Activated naive CD8-positive, alpha-beta T cell treated with anti-CD3 and anti-CD28 coated beads, Interleukin-2, amount 50 U/mL, for 24 hours (primary cell): Measurements from ENCODE around the gene MYL3.
A peak's percentile ranks its signal among the peaks of the same experiment; 100 is the strongest.

Experiments
- ATAC-seq: fragments of 150-1000 bp; cut with Tn5 transposase; one replicate; pipeline ENCODE4 v1.10.0; 2021
- DNase-seq: peaks from one replicate; pipeline ENCODE4 v3.0.0; 2021
- H3K27ac Mint-ChIP-seq: one replicate; pipeline ENCODE4 v1.8.0; 2021; ENCODE audit warnings: mild to moderate bottlenecking, mixed read lengths
- H3K27me3 Mint-ChIP-seq: one replicate; pipeline ENCODE4 v1.8.0; 2021; ENCODE audit warnings: mixed read lengths
- H3K36me3 Mint-ChIP-seq: one replicate; pipeline ENCODE4 v1.8.0; 2021; ENCODE audit warnings: low read depth, mixed read lengths
- H3K4me1 Mint-ChIP-seq: one replicate; pipeline ENCODE4 v1.8.0; 2021; ENCODE audit warnings: mixed read lengths
- H3K4me3 Mint-ChIP-seq: one replicate; pipeline ENCODE4 v1.8.0; 2021; ENCODE audit warnings: mild to moderate bottlenecking, moderate library complexity, mixed read lengths
- H3K9me3 Mint-ChIP-seq: one replicate; pipeline ENCODE4 v1.8.0; 2021; ENCODE audit warnings: mixed read lengths

MYL3 gene

DNA sequence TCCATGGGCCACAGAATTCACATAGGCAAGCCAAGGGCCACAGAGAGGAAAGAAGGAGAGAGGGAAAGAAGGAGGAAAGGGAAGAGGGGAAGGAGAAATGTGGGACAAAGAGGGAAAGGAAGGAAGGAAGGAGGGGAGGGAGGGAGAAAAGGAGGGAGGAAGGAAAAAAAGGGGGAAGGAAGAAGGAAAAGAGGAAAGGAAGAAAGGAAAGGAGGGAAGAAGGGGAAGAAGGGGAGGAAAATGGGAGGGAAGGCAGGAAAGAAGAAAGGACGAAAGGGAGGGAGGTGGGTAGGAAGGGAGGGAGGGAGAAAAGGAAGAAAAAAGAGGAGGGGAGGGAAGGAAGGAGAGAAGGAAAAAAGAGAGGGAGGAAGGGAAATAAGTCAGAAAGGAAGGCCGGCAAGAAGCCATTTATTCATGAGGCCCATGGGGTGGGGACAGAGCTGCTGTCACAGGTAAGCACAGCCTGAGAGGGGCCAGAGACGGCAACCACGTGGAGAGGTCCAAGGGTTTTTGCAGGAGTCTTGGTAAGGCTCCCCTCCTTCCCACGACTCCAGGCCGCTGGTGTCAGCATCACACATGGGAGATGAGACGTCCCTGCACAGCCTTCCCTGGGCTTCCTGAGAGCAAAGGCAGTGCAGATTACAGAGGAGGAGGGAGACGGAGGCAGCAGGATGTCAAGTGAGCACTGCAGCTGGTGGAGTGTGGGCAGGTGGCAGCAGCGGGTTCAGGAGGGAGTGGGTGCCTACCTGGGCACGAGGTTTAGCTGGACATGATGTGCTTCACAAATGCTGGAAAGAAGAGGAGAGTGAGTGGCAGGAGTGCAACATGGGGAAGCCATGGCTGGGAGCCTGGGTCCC lies 5.5 kb downstream of the MYL3 start:
- no peaks in the 10 kb centered on the region for H3K9me3 Mint-ChIP-seq
- no peak overlapping the region for H3K27ac Mint-ChIP-seq
- peaks cover 5% of the 10 kb centered on the region for H3K27me3 Mint-ChIP-seq
- ATAC-seq: no peak
- no peak overlapping the region for H3K4me3 Mint-ChIP-seq
- H3K4me1 Mint-ChIP-seq: no peaks in the 10 kb centered on the region
- no peaks in the 10 kb centered on the region for H3K36me3 Mint-ChIP-seq
- no peak for DNase-seq

DNA sequence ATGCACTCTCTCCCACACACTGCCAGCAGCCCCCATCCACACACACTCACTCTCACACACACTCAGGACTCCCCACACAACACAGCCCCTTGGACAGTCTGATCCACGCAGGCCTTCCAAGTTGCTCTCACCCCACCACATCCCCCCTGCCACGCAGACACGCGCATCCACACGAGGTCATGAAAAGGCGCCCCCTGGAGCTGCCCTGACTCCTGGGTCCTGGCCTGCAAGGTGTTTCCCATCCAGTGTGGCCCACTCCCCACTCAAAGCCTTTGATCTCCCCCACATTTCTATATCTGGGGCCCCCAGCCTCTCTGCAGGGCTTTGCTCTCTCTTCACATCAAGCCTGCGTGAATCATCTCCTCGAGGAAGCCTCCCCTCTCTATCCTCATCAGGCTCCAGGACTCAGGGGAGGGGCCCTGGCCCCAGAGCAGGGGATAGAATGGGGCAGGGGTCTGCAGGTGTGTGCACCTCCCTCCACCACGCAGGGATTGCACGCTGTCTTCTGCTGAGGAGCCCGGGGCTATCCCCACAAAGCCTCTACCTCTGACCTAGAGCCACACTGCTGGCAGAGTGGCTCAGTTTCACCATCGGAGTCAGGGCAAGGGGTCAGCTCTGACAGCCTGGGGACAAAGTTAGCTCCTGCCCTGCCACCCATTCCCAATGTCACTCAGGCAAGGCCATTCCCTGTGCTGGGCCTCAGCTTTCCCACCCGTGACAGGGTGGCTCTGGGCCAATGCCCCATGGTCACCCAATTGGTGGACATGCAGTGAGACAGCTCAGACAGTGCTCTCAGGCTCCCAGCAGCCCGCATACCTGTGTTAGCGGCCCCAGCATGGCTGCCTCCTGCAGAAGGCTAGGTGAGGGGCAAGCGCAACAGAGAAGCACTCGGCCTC lies 6.4 kb downstream of the MYL3 start:
- H3K27ac Mint-ChIP-seq: no peak overlapping the region
- DNase-seq (peak; percentile 0), ATAC-seq (no peak)
- peaks cover 5% of the 10 kb centered on the region for H3K27me3 Mint-ChIP-seq
- H3K4me1 Mint-ChIP-seq: no peaks in the 10 kb centered on the region
- no peak overlapping the region for H3K4me3 Mint-ChIP-seq
- no peaks in the 10 kb centered on the region for H3K36me3 Mint-ChIP-seq
- H3K9me3 Mint-ChIP-seq: no peaks in the 10 kb centered on the region

GRCh38 chr3:46854555-46854991 lies 8.7 kb downstream of the MYL3 start:
- Mint-ChIP-seq H3K27ac (no peak overlapping the region), H3K27me3 (peaks cover 5% of the 10 kb centered on the region), H3K9me3 (no peaks in the 10 kb centered on the region), H3K36me3 (no peaks in the 10 kb centered on the region), H3K4me1 (no peaks in the 10 kb centered on the region), H3K4me3 (no peak overlapping the region)
- DNase-seq (peak; percentile 0), ATAC-seq (no peak)

GRCh38 chr3:46853441-46854415 lies 9.5 kb downstream of the MYL3 start:
- Mint-ChIP-seq H3K9me3 (no peaks in the 10 kb centered on the region), H3K27me3 (peaks cover 5% of the 10 kb centered on the region), H3K4me3 (no peak overlapping the region), H3K36me3 (no peaks in the 10 kb centered on the region), H3K4me1 (no peaks in the 10 kb centered on the region), H3K27ac (no peak overlapping the region)
- ATAC-seq (no peak), DNase-seq (peak; percentile 0)

DNA sequence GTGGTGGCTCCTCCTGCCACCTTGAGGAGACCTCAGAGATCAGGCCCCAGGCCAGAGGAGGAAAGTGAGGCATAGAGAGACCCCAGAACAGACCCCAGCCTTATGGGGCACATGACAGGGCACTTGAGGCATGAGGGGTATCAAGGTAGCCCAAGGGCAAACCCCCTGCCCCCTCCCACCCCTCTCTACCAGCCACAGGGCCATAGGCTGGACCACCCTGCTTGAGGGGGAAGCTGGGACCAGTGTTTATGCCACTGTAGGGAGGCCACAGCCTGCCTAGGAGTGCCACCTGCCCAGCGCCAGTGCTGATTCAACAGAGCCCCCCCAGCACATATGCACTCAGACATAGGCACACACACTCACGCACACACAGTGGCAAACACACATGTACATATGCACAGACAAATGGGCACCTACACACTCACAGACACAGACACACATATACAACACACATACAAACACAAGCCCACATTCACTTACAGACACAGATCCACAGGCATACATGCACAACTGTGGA lies 10.3 kb downstream of the MYL3 start:
- Mint-ChIP-seq H3K27me3 (peaks cover 3% of the 10 kb centered on the region), H3K27ac (no peak overlapping the region), H3K36me3 (no peaks in the 10 kb centered on the region), H3K4me1 (no peaks in the 10 kb centered on the region), H3K4me3 (no peak overlapping the region), H3K9me3 (no peaks in the 10 kb centered on the region)
- no peak for ATAC-seq
- no peak for DNase-seq

GRCh38 chr3:46852334-46852720 lies 10.9 kb downstream of the MYL3 start:
- no peaks in the 10 kb centered on the region for H3K9me3 Mint-ChIP-seq

GRCh38 chr3:46851364-46852333 lies 11.6 kb downstream of the MYL3 start:
- ATAC-seq (no peak), DNase-seq (peak; percentile 0)
- H3K27ac Mint-ChIP-seq: no peak overlapping the region
- H3K4me1 Mint-ChIP-seq: no peaks in the 10 kb centered on the region
- no peak overlapping the region for H3K4me3 Mint-ChIP-seq
- H3K36me3 Mint-ChIP-seq: no peaks in the 10 kb centered on the region
- H3K9me3 Mint-ChIP-seq: no peaks in the 10 kb centered on the region
- peaks cover 2% of the 10 kb centered on the region for H3K27me3 Mint-ChIP-seq

More at GRCh38 chr3:46852334-46852720, 10.9 kb downstream of the MYL3 start:
- H3K27me3 Mint-ChIP-seq: peaks cover 2% of the 10 kb centered on the region
- H3K4me3 Mint-ChIP-seq: no peak overlapping the region
- ATAC-seq (no peak), DNase-seq (no peak)
- H3K4me1 Mint-ChIP-seq: no peaks in the 10 kb centered on the region
- H3K27ac Mint-ChIP-seq: no peak overlapping the region
- H3K36me3 Mint-ChIP-seq: no peaks in the 10 kb centered on the region

- Mint-ChIP-seq H3K9me3 (no peaks in the 10 kb centered on the region), H3K4me3 (no peak overlapping the region), H3K36me3 (no peaks in the 10 kb centered on the region), H3K4me1 (peaks cover 2% of the 10 kb centered on the region), H3K27ac (no peak overlapping the region), H3K27me3 (no peaks in the 10 kb centered on the region)
- DNase-seq (peak; percentile 0), ATAC-seq (no peak)
Measured at GRCh38 chr3:46850468-46850779, 12.8 kb downstream of the MYL3 start.

- Mint-ChIP-seq H3K36me3 (no peaks in the 10 kb centered on the region), H3K27me3 (no peaks in the 10 kb centered on the region), H3K4me1 (peaks cover 7% of the 10 kb centered on the region), H3K9me3 (no peaks in the 10 kb centered on the region), H3K4me3 (no peak overlapping the region), H3K27ac (no peak overlapping the region)
- DNase-seq: peak; percentile 0
- ATAC-seq: no peak
Measured at GRCh38 chr3:46849686-46850467, 13.4 kb downstream of the MYL3 start.

GRCh38 chr3:46849045-46849631 lies 14.1 kb downstream of the MYL3 start:
- peak; percentile 0 for DNase-seq
- Mint-ChIP-seq H3K36me3 (no peaks in the 10 kb centered on the region), H3K27ac (no peak overlapping the region), H3K9me3 (no peaks in the 10 kb centered on the region), H3K4me3 (no peak overlapping the region), H3K27me3 (no peaks in the 10 kb centered on the region), H3K4me1 (peaks cover 7% of the 10 kb centered on the region)
- no peak for ATAC-seq

GRCh38 chr3:46848271-46849044 lies 14.8 kb downstream of the MYL3 start:
- Mint-ChIP-seq H3K9me3 (peaks cover 3% of the 10 kb centered on the region), H3K27ac (no peak overlapping the region)
- peak; percentile 60 for DNase-seq

DNA sequence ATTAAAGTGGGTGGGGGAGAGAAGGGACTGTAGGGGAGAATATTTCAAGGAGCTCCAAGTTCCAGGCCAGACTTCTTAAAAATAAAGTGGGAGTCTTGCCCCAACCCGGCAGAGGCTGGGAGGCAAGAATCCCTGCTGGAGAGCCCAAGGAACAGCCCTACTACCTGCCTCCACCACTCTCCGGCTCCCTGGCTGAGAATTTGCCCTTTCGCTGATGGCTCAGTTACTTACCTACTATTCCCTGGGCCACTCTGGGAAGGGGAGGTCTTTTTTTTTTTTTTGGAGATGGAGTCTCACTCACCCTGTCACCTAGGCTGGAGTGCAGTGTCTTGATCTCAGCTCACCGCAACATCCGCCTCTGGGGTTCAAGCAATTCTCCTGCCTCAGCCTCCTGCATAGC lies 15.5 kb downstream of the MYL3 start:
- Mint-ChIP-seq H3K27ac (no peak overlapping the region), H3K27me3 (no peaks in the 10 kb centered on the region), H3K36me3 (no peaks in the 10 kb centered on the region), H3K4me1 (peaks cover 7% of the 10 kb centered on the region), H3K9me3 (peaks cover 9% of the 10 kb centered on the region), H3K4me3 (no peak overlapping the region)
- no peak for DNase-seq
- ATAC-seq: no peak

More at GRCh38 chr3:46848271-46849044, 14.8 kb downstream of the MYL3 start:
- Mint-ChIP-seq H3K4me3 (no peak overlapping the region), H3K27me3 (no peaks in the 10 kb centered on the region), H3K4me1 (peaks cover 7% of the 10 kb centered on the region), H3K36me3 (no peaks in the 10 kb centered on the region)
- no peak for ATAC-seq
